ENCODE data around the gene SCFD2.

DNA sequence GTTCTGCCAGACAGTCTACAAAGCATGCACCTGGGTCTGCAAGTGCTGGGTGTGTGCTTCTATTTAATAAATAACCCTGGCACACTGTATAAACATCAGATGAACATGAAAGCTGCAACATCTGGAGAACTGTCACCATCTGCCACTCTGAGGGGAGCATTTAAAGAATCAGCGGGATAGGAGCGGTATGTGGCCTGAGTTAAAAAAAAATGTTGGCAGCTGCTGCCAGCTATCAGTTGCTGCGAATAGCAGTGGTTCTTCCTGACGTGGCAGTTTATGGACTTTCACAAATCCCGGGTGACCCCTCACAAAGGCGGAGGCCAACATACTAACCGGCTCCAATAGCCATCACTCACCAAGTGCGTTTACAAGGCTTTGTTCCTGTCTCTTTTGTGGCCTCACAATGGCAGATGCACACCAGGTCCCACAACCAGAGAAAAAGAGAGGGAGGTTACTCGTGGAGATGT, 408.6 kb downstream of the SCFD2 start:
- no peak for TF ChIP-seq EZH2 (IDR thresholded peaks at IDR 0.05; ENCODE audit: low read depth)
- TF ChIP-seq, protein P1, sequence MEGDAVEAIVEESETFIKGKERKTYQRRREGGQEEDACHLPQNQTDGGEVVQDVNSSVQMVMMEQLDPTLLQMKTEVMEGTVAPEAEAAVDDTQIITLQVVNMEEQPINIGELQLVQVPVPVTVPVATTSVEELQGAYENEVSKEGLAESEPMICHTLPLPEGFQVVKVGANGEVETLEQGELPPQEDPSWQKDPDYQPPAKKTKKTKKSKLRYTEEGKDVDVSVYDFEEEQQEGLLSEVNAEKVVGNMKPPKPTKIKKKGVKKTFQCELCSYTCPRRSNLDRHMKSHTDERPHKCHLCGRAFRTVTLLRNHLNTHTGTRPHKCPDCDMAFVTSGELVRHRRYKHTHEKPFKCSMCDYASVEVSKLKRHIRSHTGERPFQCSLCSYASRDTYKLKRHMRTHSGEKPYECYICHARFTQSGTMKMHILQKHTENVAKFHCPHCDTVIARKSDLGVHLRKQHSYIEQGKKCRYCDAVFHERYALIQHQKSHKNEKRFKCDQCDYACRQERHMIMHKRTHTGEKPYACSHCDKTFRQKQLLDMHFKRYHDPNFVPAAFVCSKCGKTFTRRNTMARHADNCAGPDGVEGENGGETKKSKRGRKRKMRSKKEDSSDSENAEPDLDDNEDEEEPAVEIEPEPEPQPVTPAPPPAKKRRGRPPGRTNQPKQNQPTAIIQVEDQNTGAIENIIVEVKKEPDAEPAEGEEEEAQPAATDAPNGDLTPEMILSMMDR (conservative IDR thresholded peaks at IDR 0.05) = no peak

Measured in PC-9 (cell line).